ENCODE results near the gene C12orf75. TPM values are rescaled to one million over a fixed set of nuclear protein-coding genes. Genes with fewer than 3 reads are reported as not detected.

The C12orf75 gene
- total RNA-seq, 1 experiment from 2014 or later, result 173 TPM

- no peak for TF ChIP-seq CTCF (IDR thresholded peaks at IDR 0.05; ENCODE audit: insufficient read depth in 1 of 2, low read depth in 1 of 2, low read length in 1 of 2, severe bottlenecking in 1 of 2, unreplicated experiment in 1 of 2)
- no peaks in the 10 kb centered on the region for H3K36me3 ChIP-seq (ENCODE audit: control insufficient read depth, insufficient read depth, low read length)
- H3K27me3 Mint-ChIP-seq (ENCODE audit: insufficient read depth, unreplicated experiment), result no peaks in the 10 kb centered on the region
- no peak for DNase-seq
- no peak overlapping the region for H3K27ac Mint-ChIP-seq (ENCODE audit: unreplicated experiment)
- H3K9me3 ChIP-seq, result peaks cover 3% of the 10 kb centered on the region; the same call in 1 of the 2 replicates
- H3K4me3 Mint-ChIP-seq (ENCODE audit: unreplicated experiment), result peak overlapping the region; percentile 12
- CTCF ChIA-PET, result no interaction called here
- peaks cover 7% of the 10 kb centered on the region for H3K4me1 Mint-ChIP-seq (ENCODE audit: low read depth, unreplicated experiment)
- H3K9me3 Mint-ChIP-seq (ENCODE audit: unreplicated experiment), result peaks cover 16% of the 10 kb centered on the region
- BruUV-seq (replicated peaks), result no TSS peak
- POLR2A ChIA-PET, result no interaction called here
- H3K4me1 ChIP-seq, result peaks cover 11% of the 10 kb centered on the region
- peaks cover 7% of the 10 kb centered on the region for H3K36me3 Mint-ChIP-seq (ENCODE audit: insufficient read depth, unreplicated experiment)
- intact Hi-C loops (cut with micrococcal nuclease; ENCODE audit: unreplicated experiment), result no loop called here
- no peak overlapping the region for H3K4me3 ChIP-seq (ENCODE audit: low read depth, low read length)
- no peaks in the 10 kb centered on the region for H3K27me3 ChIP-seq (replicated peaks; ENCODE audit: control insufficient read depth, insufficient read depth, low read length)
Measured at GRCh38 chr12:105293187-105293586, 37.3 kb upstream of the C12orf75 start.

- no peak overlapping the region for H3K4me3 ChIP-seq (ENCODE audit: low read depth, low read length)
- BruUV-seq (replicated peaks), result no TSS peak
Measured at GRCh38 chr12:105294161-105294560, 36.3 kb upstream of the C12orf75 start.

GRCh38 chr12:105294886-105295479, 35.5 kb upstream of the C12orf75 start:
- no peak overlapping the region for H3K4me3 ChIP-seq (ENCODE audit: low read depth, low read length)
- Mint-ChIP-seq H3K9me3 (ENCODE audit: unreplicated experiment) (peaks cover 31% of the 10 kb centered on the region), H3K27ac (ENCODE audit: unreplicated experiment) (no peak overlapping the region), H3K4me3 (ENCODE audit: unreplicated experiment) (no peak overlapping the region), H3K27me3 (ENCODE audit: insufficient read depth, unreplicated experiment) (no peaks in the 10 kb centered on the region), H3K4me1 (ENCODE audit: low read depth, unreplicated experiment) (peaks cover 7% of the 10 kb centered on the region), H3K36me3 (ENCODE audit: insufficient read depth, unreplicated experiment) (peaks cover 7% of the 10 kb centered on the region)
- no peak for TF ChIP-seq CTCF (IDR thresholded peaks at IDR 0.05; ENCODE audit: insufficient read depth in 1 of 2, low read depth in 1 of 2, low read length in 1 of 2, severe bottlenecking in 1 of 2, unreplicated experiment in 1 of 2)
- peaks cover 11% of the 10 kb centered on the region for H3K4me1 ChIP-seq
- no peaks in the 10 kb centered on the region for H3K27me3 ChIP-seq (replicated peaks; ENCODE audit: control insufficient read depth, insufficient read depth, low read length)
- DNase-seq, result no peak
- H3K36me3 ChIP-seq (ENCODE audit: control insufficient read depth, insufficient read depth, low read length), result no peaks in the 10 kb centered on the region
- intact Hi-C loops (cut with micrococcal nuclease; ENCODE audit: unreplicated experiment), result loop anchor here (2.0 kb wide), 1 partner anchor 16 kb away; no protein-coding TSS in a partner anchor
- peaks cover 14% of the 10 kb centered on the region for H3K9me3 ChIP-seq
- BruUV-seq (replicated peaks), result no TSS peak
- POLR2A ChIA-PET, result no interaction called here
- CTCF ChIA-PET, result no interaction called here

More at GRCh38 chr12:105294161-105294560, 36.3 kb upstream of the C12orf75 start:
- intact Hi-C loops (cut with micrococcal nuclease; ENCODE audit: unreplicated experiment), result loop anchor here (2.0 kb wide), 1 partner anchor 15 kb away; no protein-coding TSS in a partner anchor
- Mint-ChIP-seq H3K4me1 (ENCODE audit: low read depth, unreplicated experiment) (peaks cover 7% of the 10 kb centered on the region), H3K36me3 (ENCODE audit: insufficient read depth, unreplicated experiment) (peaks cover 7% of the 10 kb centered on the region), H3K9me3 (ENCODE audit: unreplicated experiment) (peaks cover 23% of the 10 kb centered on the region), H3K27ac (ENCODE audit: unreplicated experiment) (no peak overlapping the region), H3K27me3 (ENCODE audit: insufficient read depth, unreplicated experiment) (no peaks in the 10 kb centered on the region), H3K4me3 (ENCODE audit: unreplicated experiment) (no peak overlapping the region)
- no peak for DNase-seq
- no peaks in the 10 kb centered on the region for H3K36me3 ChIP-seq (ENCODE audit: control insufficient read depth, insufficient read depth, low read length)
- TF ChIP-seq CTCF (IDR thresholded peaks at IDR 0.05; ENCODE audit: insufficient read depth in 1 of 2, low read depth in 1 of 2, low read length in 1 of 2, severe bottlenecking in 1 of 2, unreplicated experiment in 1 of 2), result no peak
- peaks cover 9% of the 10 kb centered on the region for H3K9me3 ChIP-seq
- CTCF ChIA-PET, result no interaction called here
- peaks cover 11% of the 10 kb centered on the region for H3K4me1 ChIP-seq
- no peaks in the 10 kb centered on the region for H3K27me3 ChIP-seq (replicated peaks; ENCODE audit: control insufficient read depth, insufficient read depth, low read length)
- POLR2A ChIA-PET, result no interaction called here
